Retinal pigment epithelial cell (primary cell): ENCODE results near the gene MBNL1.
A peak's percentile ranks its signal among the peaks of the same experiment; 100 is the strongest.

Experiments used
- DNase-seq: peaks from one replicate; pipeline ENCODE4 v3.0.0-alpha.2; 2010; ENCODE audit warnings: low read depth
- H3K4me3 ChIP-seq: 2 replicates; pipeline ENCODE4 v1.5.1; 2011; ENCODE audit warnings: mild to moderate bottlenecking, low read length, control low read depth, moderate library complexity
- CTCF ChIP-seq: conservative IDR thresholded peaks from 2 replicates; pipeline ENCODE4 v1.5.1; 2011; ENCODE audit warnings: low read depth, low read length, control low read depth, inconsistent platforms

The MBNL1 gene

GRCh38 chr3:152508705-152509104 is 240.0 kb downstream of the MBNL1 start:
- no peak overlapping the region for H3K4me3 ChIP-seq
- TF ChIP-seq CTCF: peak; percentile 38
- DNase-seq: no peak

GRCh38 chr3:152511904-152512303 is 243.2 kb downstream of the MBNL1 start:
- DNase-seq: no peak
- TF ChIP-seq CTCF: no peak
- H3K4me3 ChIP-seq: no peak overlapping the region

GRCh38 chr3:152513301-152513960 is 244.7 kb downstream of the MBNL1 start:
- no peak overlapping the region for H3K4me3 ChIP-seq
- no peak for DNase-seq
- no peak for TF ChIP-seq CTCF
